A549 (cell line): Measurements from ENCODE around the gene MON1A. TPM values are rescaled to one million over a fixed set of nuclear protein-coding genes. Genes with fewer than 3 reads are reported as not detected.

Source experiments
- ATAC-seq, 2 experiments: fragments of 200-7000 bp in 1 of 2; fragments of >200 bp in 1 of 2; cut with Nextera tagmentation in 1 of 2; cut with Tn5 transposase in 1 of 2; 3 replicates each; pipeline versions ENCODE4 v1.8.0 to v1.9.1; 2018 to 2020; ENCODE audit warnings: mild to moderate bottlenecking in 1 of 2, moderate library complexity in 1 of 2
- CTCF ChIA-PET: fragments of 300-600 bp; sonication (Branson Sonifier 250); formaldehyde crosslinking; extraction: SDS; loops from one replicate; lab custom pipeline; 2021; ENCODE audit warnings: antibody characterized with exemption, inconsistent platforms; lab: Yijun Ruan, JAX
- POLR2A ChIA-PET: fragments of 350-600 bp; formaldehyde crosslinking; extraction: SDS; loops from one replicate; lab custom pipeline; 2021; ENCODE audit warnings: antibody characterized with exemption, inconsistent platforms; lab: Yijun Ruan, JAX
- DNase-seq, 2 experiments: peaks; one replicate each; pipeline versions ENCODE4 v3.0.0 to v3.0.0-alpha.2; 2011 to 2016; ENCODE audit warnings: low read depth in 1 of 2, low spot score in 1 of 2
- FAIRE-seq: peaks from 2 replicates; lab custom pipeline; 2011; peaks lifted over from hg19 to GRCh38; lab: Jason Lieb, UNC
- H3K27ac ChIP-seq, 2 experiments: fragments of >200 bp; sonication (Bioruptor Twin); formaldehyde crosslinking; 3 replicates each; pipeline ENCODE4 v1.5.1; 2016 to 2017
- H3K4me1 ChIP-seq: fragments of >200 bp; sonication (Bioruptor Twin); formaldehyde crosslinking; 3 replicates; pipeline ENCODE4 v1.6.1; 2016
- H3K4me2 ChIP-seq: fragments of >200 bp; sonication (Bioruptor Twin); formaldehyde crosslinking; 3 replicates; pipeline ENCODE4 v1.6.1; 2016
- H3K4me3 ChIP-seq: fragments of >200 bp; sonication (Bioruptor Twin); formaldehyde crosslinking; 3 replicates; pipeline ENCODE4 v1.5.1; 2016
- H3K9me3 ChIP-seq: fragments of >200 bp; sonication (Bioruptor Twin); formaldehyde crosslinking; 3 replicates; pipeline ENCODE4 v1.6.1; 2016
- BHLHE40 ChIP-seq: IDR thresholded peaks from 2 replicates; pipeline ENCODE4 v1.6.1; 2012; ENCODE audit warnings: low read depth, low read length, inconsistent platforms
- CBX2 ChIP-seq: fragments of 200-600 bp; sonication (generic); IDR thresholded peaks from 2 replicates; pipeline ENCODE4 v1.6.1; 2016; ENCODE audit warnings: low read depth, mild to moderate bottlenecking, borderline replicate concordance
- GATA3 ChIP-seq: IDR thresholded peaks from 2 replicates; pipeline ENCODE4 v1.6.1; 2012; ENCODE audit warnings: borderline replicate concordance
- JUN ChIP-seq, 2 experiments: fragments of >200 bp; sonication (Bioruptor Twin); formaldehyde crosslinking; IDR thresholded peaks; 2 replicates in 1 of 2; 3 replicates in 1 of 2; pipeline ENCODE4 v1.6.1; 2016 to 2017
- MAX ChIP-seq: IDR thresholded peaks from 2 replicates; pipeline ENCODE4 v1.6.1; 2012
- NPAS2 ChIP-seq: fragments of 250-450 bp; sonication (Bioruptor Pico); IDR thresholded peaks from 2 replicates; pipeline ENCODE4 v1.8.0; 2022; ENCODE audit warnings: mild to moderate bottlenecking, moderate library complexity, borderline replicate concordance
- NR3C1 ChIP-seq: fragments of >200 bp; sonication (Bioruptor Twin); formaldehyde crosslinking; IDR thresholded peaks from 3 replicates; pipeline ENCODE4 v1.6.1; 2017
- POLR2A ChIP-seq: IDR thresholded peaks from 2 replicates; pipeline ENCODE4 v1.6.1; 2012; ENCODE audit warnings: mild to moderate bottlenecking, low read length
- REST ChIP-seq: fragments of 200-600 bp; sonication (generic); IDR thresholded peaks from 2 replicates; pipeline ENCODE4 v1.6.1; 2016; ENCODE audit warnings: antibody characterized with exemption, mild to moderate bottlenecking, moderate library complexity
- RNF2 ChIP-seq: fragments of 200-600 bp; sonication (generic); IDR thresholded peaks from 2 replicates; pipeline ENCODE4 v1.6.1; 2016; ENCODE audit warnings: low read depth, mild to moderate bottlenecking, antibody characterized with exemption, moderate library complexity, borderline replicate concordance
- SREBF2 ChIP-seq: fragments of 450-650 bp; IDR thresholded peaks from 2 replicates; pipeline ENCODE4 v1.6.1; 2014; ENCODE audit warnings: mild to moderate bottlenecking, moderate library complexity
- TFCP2L1 ChIP-seq: fragments of 250-450 bp; sonication (Bioruptor Pico); IDR thresholded peaks from 2 replicates; pipeline ENCODE4 v1.5.0; 2021; ENCODE audit warnings: mild to moderate bottlenecking
- ZFP36 ChIP-seq: fragments of 450-650 bp; IDR thresholded peaks from 2 replicates; pipeline ENCODE4 v1.6.1; 2014; ENCODE audit warnings: borderline replicate concordance; ENCODE audit not compliant: partially characterized antibody
- WGBS: methylation state at CpG from one replicate; pipeline ENCODE4 v1.1.6; 2017; ENCODE audit errors: missing lambda C conversion rate; 5-methylcytosine and 5-hydroxymethylcytosine counted together
- polyA plus RNA-seq, 4 experiments: library from polyadenylated mRNA; depleted of rRNA in 3 of 4; stranded (reverse); fragments of >200 nt; fragmentation: RNase III in 1 of 4; extraction: RNeasy Plus Mini Kit Qiagen cat#74134 plus additional on column Dnase treatment in 1 of 4; gene quantifications; 2 replicates in 3 of 4; 3 replicates in 1 of 4; pipeline ENCODE4 v1.2.3, GENCODE V29; 2011 to 2017

Gene MON1A
- polyA plus RNA-seq, 2 of the 4 experiments (the other 2 are of a cell fraction) = 4.2 to 5.1 TPM

- no peak for TF ChIP-seq RNF2
- peak in 1 of 2 experiments; percentile 41; a peak in 1 of 5 replicates for TF ChIP-seq JUN (IDR thresholded peaks at IDR 0.05)
- no peak for TF ChIP-seq ZFP36
Measured at GRCh38 chr3:49903451-49904424, 25.9 kb downstream of the MON1A start, which contains the start of gene MST1R (continued).

GRCh38 chr3:49902511-49903345, 26.9 kb downstream of the MON1A start:
- 91% methylated on average over 30 of the region's 44 CpGs for WGBS
- TF ChIP-seq POLR2A (no peak; the same call in 1 of the 2 replicates), CBX2 (no peak)
- ChIA-PET POLR2A (no interaction called here), CTCF (interaction anchor here (1.1 to 4.9 kb wide), 5 partner anchors 22 to 100 kb away, joined by 3 to 46 read pairs (median 7); partner anchors contain the start of gene INKA1)
- FAIRE-seq = no peak
- Histone ChIP-seq H3K4me1 (peaks cover 62% of the 10 kb centered on the region), H3K9me3 (no peaks in the 10 kb centered on the region), H3K27ac (peak overlapping the region; percentile 85 to 93), H3K4me2 (peak overlapping the region; percentile 84), H3K4me3 (peak overlapping the region; percentile 34)
- no peak for DNase-seq
- ATAC-seq = no peak

GRCh38 chr3:49901366-49902339, 28.0 kb downstream of the MON1A start:
- ChIA-PET CTCF (interaction anchor here (0.6 to 2.0 kb wide), 8 partner anchors 20 to 198 kb away, joined by 3 to 20 read pairs (median 5); partner anchors contain the start of gene INKA1), POLR2A (no interaction called here)
- FAIRE-seq = no peak
- peaks cover 62% of the 10 kb centered on the region for H3K4me1 ChIP-seq
- DNase-seq = no peak
- peak overlapping the region; percentile 87 to 93 for H3K27ac ChIP-seq
- H3K4me2 ChIP-seq = peak overlapping the region; percentile 84
- no peak for TF ChIP-seq NPAS2
- no peak for TF ChIP-seq SREBF2
- TF ChIP-seq NR3C1 = no peak
- no peak for TF ChIP-seq GATA3
- TF ChIP-seq REST = no peak
- TF ChIP-seq BHLHE40 = no peak
- TF ChIP-seq MAX = no peak
- no peak for TF ChIP-seq TFCP2L1
- TF ChIP-seq, all 56 proteins: peak for 0
- Histone ChIP-seq H3K9me3 (no peaks in the 10 kb centered on the region), H3K4me3 (0 out of 3 replicates have a peak overlapping the region, but pooled peaks have one; percentile 10)
- no peak for ATAC-seq
- WGBS = 30% methylated on average over 4 of the region's 11 CpGs
